ENCODE results near the gene CUTA. TPM values are rescaled to one million over a fixed set of nuclear protein-coding genes. Genes with fewer than 3 reads are reported as not detected.

CUTA gene
- total and polyA plus RNA-seq, 2 of the 13 experiments (the other 11 are each of a cell fraction or from before 2014, with no cell fraction given) = 170 to 180 TPM

- TF ChIP-seq ZUFSP (CRISPR knock-in tag; IDR thresholded peaks at IDR 0.05; ENCODE audit: borderline replicate concordance) (no peak), ZBTB43 (CRISPR knock-in tag; conservative IDR thresholded peaks at IDR 0.05) (peak; percentile 80), GTF3A (CRISPR knock-in tag; conservative IDR thresholded peaks at IDR 0.05) (peak; percentile 94), ATF4 (CRISPR knock-in tag; IDR thresholded peaks at IDR 0.05) (peak in 1 of 2 experiments; percentile 86; a peak in 2 of 4 replicates), ZNF337 (CRISPR knock-in tag; IDR thresholded peaks at IDR 0.05; ENCODE audit: borderline replicate concordance, low read depth) (peak; percentile 74; the same call in 1 of the 2 replicates), SP2 (CRISPR knock-in tag; IDR thresholded peaks at IDR 0.05) (peak; percentile 96), ZKSCAN5 (CRISPR knock-in tag; IDR thresholded peaks at IDR 0.05) (peak; percentile 76; the same call in 1 of the 2 replicates), HMGXB4 (CRISPR knock-in tag; IDR thresholded peaks at IDR 0.05; ENCODE audit: borderline replicate concordance in 1 of 2, low read depth in 1 of 2) (peak; percentile 91 to 92), ZFP36 (IDR thresholded peaks at IDR 0.05; ENCODE audit: borderline replicate concordance, low read depth, low read length, partially characterized antibody) (no peak), PHF8 (CRISPR knock-in tag; IDR thresholded peaks at IDR 0.05) (peak; percentile 99), JARID2 (CRISPR knock-in tag; IDR thresholded peaks at IDR 0.05; ENCODE audit: insufficient replicate concordance) (no peak), XBP1 (CRISPR knock-in tag; IDR thresholded peaks at IDR 0.05) (no peak), PAWR (CRISPR knock-in tag; IDR thresholded peaks at IDR 0.05; ENCODE audit: borderline replicate concordance) (peak; percentile 75; the same call in 1 of the 2 replicates), E2F5 (CRISPR knock-in tag; conservative IDR thresholded peaks at IDR 0.05) (peak; percentile 89), ZNF562 (CRISPR knock-in tag; IDR thresholded peaks at IDR 0.05; ENCODE audit: borderline replicate concordance) (peak; percentile 63; the same call in 1 of the 2 replicates), MED13 (CRISPR knock-in tag; IDR thresholded peaks at IDR 0.05) (0 out of 2 replicates have a peak, but pooled peaks have one; percentile 57), ZSCAN31 (CRISPR knock-in tag; IDR thresholded peaks at IDR 0.05; ENCODE audit: low read depth) (peak; percentile 85), SUZ12 (IDR thresholded peaks at IDR 0.05; ENCODE audit: low read depth, low read length) (no peak), ZSCAN5A (CRISPR knock-in tag; IDR thresholded peaks at IDR 0.05; ENCODE audit: borderline replicate concordance) (peak; percentile 89)
Observed at GRCh38 chr6:33454009-33454946, 36.4 kb upstream of the CUTA start, which contains the start of gene ZBTB9 (continued).

All from HepG2 (cell line).